ENCODE measurements around the gene VWF.

The VWF gene

GRCh38 chr12:5976711-5977110 is 147.8 kb downstream of the VWF start:
- no peak for DNase-seq

- DNase-seq: no peak
Measured at GRCh38 chr12:5976196-5976595, 148.3 kb downstream of the VWF start.

- DNase-seq: no peak
Measured at GRCh38 chr12:5973461-5974115, 150.9 kb downstream of the VWF start.

GRCh38 chr12:5972387-5972786 is 152.1 kb downstream of the VWF start:
- no peak for DNase-seq

GRCh38 chr12:5971194-5971850 is 153.1 kb downstream of the VWF start:
- no peak for DNase-seq

GRCh38 chr12:5969974-5970690 is 154.3 kb downstream of the VWF start:
- no peak for DNase-seq

- no peak for DNase-seq
Measured at GRCh38 chr12:5969156-5969973, 155.1 kb downstream of the VWF start.

- DNase-seq: no peak
Measured at GRCh38 chr12:5967645-5968415, 156.6 kb downstream of the VWF start.

- no peak for DNase-seq
Measured at GRCh38 chr12:5966486-5967095, 157.9 kb downstream of the VWF start.

- DNase-seq: peak; percentile 24
Measured at GRCh38 chr12:5965950-5966383, 158.5 kb downstream of the VWF start.

- no peak for DNase-seq
Measured at GRCh38 chr12:5964913-5965900, 159.3 kb downstream of the VWF start.

- no peak for DNase-seq
Measured at GRCh38 chr12:5963515-5963914, 161.0 kb downstream of the VWF start.

- no peak for DNase-seq
Measured at GRCh38 chr12:5960783-5961182, 163.7 kb downstream of the VWF start.

- DNase-seq: no peak
Measured at GRCh38 chr12:5956987-5957386, 167.5 kb downstream of the VWF start.

- no peak for DNase-seq
Measured at GRCh38 chr12:5954661-5955060, 169.8 kb downstream of the VWF start.

GRCh38 chr12:5953835-5954586 is 170.5 kb downstream of the VWF start:
- DNase-seq: no peak

GRCh38 chr12:5952031-5952430 is 172.4 kb downstream of the VWF start:
- no peak for DNase-seq

GRCh38 chr12:5948696-5949095 is 175.8 kb downstream of the VWF start:
- no peak for DNase-seq

- DNase-seq: no peak
Measured at GRCh38 chr12:5947006-5947405, 177.5 kb downstream of the VWF start.

- no peak for DNase-seq
Measured at GRCh38 chr12:5946388-5946787, 178.1 kb downstream of the VWF start.

Measured in effector CD4-positive, alpha-beta T cell (primary cell).